GM19452 (cell line): Measurements from ENCODE around the gene TM7SF2.
A peak's percentile ranks its signal among the peaks of the same experiment; 100 is the strongest.
"Not testable (repeated sequence)": the region's sequence is repeated elsewhere in the genome, so short reads cannot be mapped to it uniquely, and the experiment has no call there.

Experiments used
- ATAC-seq: cut with Tn5 transposase; IDR thresholded peaks from one replicate; pipeline ENCODE4 v1.9.1; 2021; ENCODE audit not compliant: unreplicated experiment

Gene TM7SF2

GRCh38 chr11:65128182-65129145, 16.8 kb downstream of the TM7SF2 start:
- no peak for ATAC-seq

GRCh38 chr11:65129649-65130441, 18.2 kb downstream of the TM7SF2 start:
- ATAC-seq, result no peak

GRCh38 chr11:65130631-65131416, 19.2 kb downstream of the TM7SF2 start:
- ATAC-seq, result no peak

- no peak for ATAC-seq
These were observed 19.7 kb downstream of the TM7SF2 start for GRCh38 chr11:65131417-65131776.

- no peak for ATAC-seq
These were observed 20.2 kb downstream of the TM7SF2 start for GRCh38 chr11:65131895-65132237.

- no peak for ATAC-seq
These were observed 20.7 kb downstream of the TM7SF2 start for GRCh38 chr11:65132238-65132987.

- no peak for ATAC-seq
These were observed 21.5 kb downstream of the TM7SF2 start for GRCh38 chr11:65132988-65133700.

- no peak for ATAC-seq
These were observed 22.1 kb downstream of the TM7SF2 start for GRCh38 chr11:65133724-65134123.

- peak; percentile 50 for ATAC-seq
These were observed 22.7 kb downstream of the TM7SF2 start, which contains the start of gene SYVN1 for GRCh38 chr11:65134240-65134951. SYVN1 (minus strand) TSS chr11:65134519; CDS start chr11:65133601, 918 bp downstream.

GRCh38 chr11:65134952-65135632, 23.4 kb downstream of the TM7SF2 start:
- ATAC-seq, result peak; percentile 70

GRCh38 chr11:65135633-65136145, 24.0 kb downstream of the TM7SF2 start:
- ATAC-seq, result no peak

GRCh38 chr11:65136515-65137096, 24.9 kb downstream of the TM7SF2 start:
- ATAC-seq, result no peak

GRCh38 chr11:65141896-65142494, 30.3 kb downstream of the TM7SF2 start:
- no peak for ATAC-seq

- ATAC-seq, result no peak
These were observed 35.8 kb downstream of the TM7SF2 start for GRCh38 chr11:65147352-65148075.

GRCh38 chr11:65148657-65149056, 37.0 kb downstream of the TM7SF2 start:
- ATAC-seq, result no peak

- not testable (repeated sequence) for ATAC-seq
These were observed 38.4 kb downstream of the TM7SF2 start for GRCh38 chr11:65150131-65150508.
